Esophagus muscularis mucosa (tissue), 4 donors: ENCODE results near the gene CARD9. TPM values are rescaled to one million over a fixed set of nuclear protein-coding genes. Genes with fewer than 3 reads are reported as not detected.
"Not testable (repeated sequence)": the region's sequence is repeated elsewhere in the genome, so short reads cannot be mapped to it uniquely, and the experiment has no call there.

Experiments
- DNase-seq: peaks from one replicate; pipeline ENCODE4 v3.0.0-alpha.2; 2017; ENCODE audit errors: extremely low spot score
- H3K27ac ChIP-seq, 4 donors: fragments of 200-600 bp; sonication (generic); replicated peaks in 1 of 4; 1 replicate in 3 of 4; 2 replicates in 1 of 4; pipeline ENCODE4 v1.5.1; 2016 to 2019; ENCODE audit warnings: mild to moderate bottlenecking in 1 of 4
- H3K27me3 ChIP-seq, 4 donors: fragments of 200-600 bp; sonication (generic); one replicate each; pipeline versions ENCODE4 v1.5.1 to v1.6.0; 2016 to 2019
- H3K36me3 ChIP-seq, 4 donors: fragments of 200-600 bp; sonication (generic); one replicate each; pipeline ENCODE4 v1.5.1; 2016 to 2019
- H3K4me1 ChIP-seq, 4 donors: fragments of 200-600 bp; sonication (generic); one replicate each; pipeline ENCODE4 v1.5.1; 2016 to 2019
- H3K4me3 ChIP-seq, 4 donors: fragments of 200-600 bp; sonication (generic); 1 replicate in 2 of 4; 2 replicates in 2 of 4; pipeline ENCODE4 v1.5.1; 2016 to 2019; ENCODE audit warnings: mild to moderate bottlenecking in 4 of 4, moderate library complexity in 1 of 4
- H3K9me3 ChIP-seq, 4 donors: fragments of 200-600 bp; sonication (generic); 1 replicate in 3 of 4; 2 replicates in 1 of 4; pipeline ENCODE4 v1.5.1; 2016 to 2019
- CTCF ChIP-seq, 3 experiments: fragments of 200-600 bp in 2 of 3; fragments of 450-650 bp in 1 of 3; sonication (generic) in 2 of 3; IDR thresholded peaks; one replicate each; pipeline ENCODE4 v1.5.1; 2017 to 2019; ENCODE audit warnings: antibody characterized with exemption in 3 of 3, mild to moderate bottlenecking in 2 of 3, moderate library complexity in 1 of 3
- EP300 ChIP-seq: sonication (generic); formaldehyde crosslinking; IDR thresholded peaks from one replicate; pipeline ENCODE4 v1.6.1; 2017; ENCODE audit warnings: antibody characterized with exemption
- POLR2A ChIP-seq: fragments of 450-650 bp; IDR thresholded peaks from one replicate; pipeline ENCODE4 v1.6.1; 2017; ENCODE audit warnings: antibody characterized with exemption, moderate library complexity, mild to moderate bottlenecking, low read depth
- POLR2AphosphoS5 ChIP-seq, 2 donors: sonication (generic); formaldehyde crosslinking; IDR thresholded peaks; one replicate each; pipeline ENCODE4 v1.6.1; 2017; ENCODE audit warnings: antibody characterized with exemption in 2 of 2
- WGBS: methylation state at CpG from one replicate; pipeline ENCODE4 v1.1.5; 2018; 5-methylcytosine and 5-hydroxymethylcytosine counted together
- intact Hi-C: fragments of 100-400 bp; cut with DNase I; formaldehyde crosslinking; loops from one replicate; pipeline ENCODE4 v1.15.1; 2023
- total RNA-seq, 4 donors: library from RNA; depleted of rRNA; stranded (reverse); fragments of >200 nt; gene quantifications; one replicate each; pipeline versions ENCODE4 v1.1.0 to v1.2.1, GENCODE V29; 2016

The CARD9 gene
- total RNA-seq, 4 donors from 2014 or later = 1.2 to 4.2 (median 1.9) TPM

- Histone ChIP-seq H3K4me3 (peak overlapping the region; percentile 87 to 99 (median 94)), H3K36me3 (peaks cover 33 to 63% (median 55%) of the 10 kb centered on the region in 4 donors), H3K4me1 (peaks cover 22 to 40% (median 32%) of the 10 kb centered on the region in 4 donors), H3K9me3 (no peaks in the 10 kb centered on the region), H3K27ac (peak overlapping the region in 2 of 4 donors; percentile 84 to 89), H3K27me3 (no peaks in the 10 kb centered on the region)
- intact Hi-C loops = no loop called here
- TF ChIP-seq EP300 = no peak
- no peak for TF ChIP-seq POLR2A
- TF ChIP-seq CTCF (IDR thresholded peaks at IDR 0.05) = no peak
- TF ChIP-seq POLR2AphosphoS5 (IDR thresholded peaks at IDR 0.05) = no peak
- no peak for DNase-seq
- WGBS = 65% methylated on average over 4 of the region's 4 CpGs
Observed at GRCh38 chr9:136411378-136411777, 37.9 kb upstream of the CARD9 start.

GRCh38 chr9:136410500-136411287, 37.2 kb upstream of the CARD9 start, which contains the start of the genes ENTR1 and PMPCA:
TSS of gene ENTR1 (minus strand) at chr9:136410614. CDS start at chr9:136410397, 217 bp downstream.
TSS of gene PMPCA (plus strand) at chr9:136410658. CDS start at chr9:136410669, 11 bp downstream.
- no peaks in the 10 kb centered on the region for H3K9me3 ChIP-seq
- TF ChIP-seq POLR2AphosphoS5 (IDR thresholded peaks at IDR 0.05) (peak; percentile 98 to 99), POLR2A (peak; percentile 87), CTCF (IDR thresholded peaks at IDR 0.05) (peak in 1 of 3 experiments; percentile 15), EP300 (no peak)
- H3K36me3 ChIP-seq = peaks cover 26 to 63% (median 55%) of the 10 kb centered on the region in 4 donors
- 1% methylated on average over 35 of the region's 83 CpGs for WGBS
- intact Hi-C loops = no loop called here
- peak; percentile 97 for DNase-seq
- H3K27ac ChIP-seq = peak within 1 kb of the TSS; percentile 84 to 91 (median 88)
- peak within 1 kb of the TSS; percentile 87 to 99 (median 94) for H3K4me3 ChIP-seq
- H3K4me1 ChIP-seq = peaks cover 22 to 40% (median 32%) of the 10 kb centered on the region in 4 donors
- H3K27me3 ChIP-seq = no peaks in the 10 kb centered on the region

- H3K4me3 ChIP-seq = peak overlapping the region; percentile 87 to 99 (median 94)
- TF ChIP-seq POLR2A (no peak), EP300 (no peak), POLR2AphosphoS5 (IDR thresholded peaks at IDR 0.05) (no peak), CTCF (IDR thresholded peaks at IDR 0.05) (no peak)
- intact Hi-C loops = no loop called here
- no peaks in the 10 kb centered on the region for H3K9me3 ChIP-seq
- peak overlapping the region; percentile 76 to 89 (median 86) for H3K27ac ChIP-seq
- no peaks in the 10 kb centered on the region for H3K27me3 ChIP-seq
- DNase-seq = no peak
- peaks cover 26 to 63% (median 55%) of the 10 kb centered on the region in 4 donors for H3K36me3 ChIP-seq
- peaks cover 22 to 40% (median 32%) of the 10 kb centered on the region in 4 donors for H3K4me1 ChIP-seq
- 19% methylated on average over 23 of the region's 71 CpGs for WGBS
Observed at GRCh38 chr9:136409557-136410455, 36.3 kb upstream of the CARD9 start.

DNA sequence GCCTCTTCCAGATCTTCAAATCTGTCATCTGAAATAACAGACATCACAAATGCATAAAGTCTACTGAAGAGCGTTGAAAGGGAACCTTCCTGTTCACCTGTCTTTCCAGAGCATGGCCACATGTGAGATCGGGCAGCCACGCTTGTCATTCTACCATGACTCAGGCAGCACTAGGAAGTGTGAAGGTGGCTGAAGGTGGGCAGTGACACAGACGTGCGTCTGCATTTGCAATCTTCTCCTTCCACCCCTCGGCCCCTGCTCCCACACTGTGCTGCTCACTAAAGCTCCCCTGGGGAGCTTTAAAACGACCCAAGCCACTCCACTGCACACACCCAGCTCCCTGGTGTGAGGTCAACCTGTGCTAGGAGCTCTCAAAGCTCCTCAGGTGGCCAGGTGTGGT, 34.4 kb upstream of the CARD9 start:
- H3K27ac ChIP-seq = no peak overlapping the region
- intact Hi-C loops = no loop called here
- H3K36me3 ChIP-seq = peaks cover 16 to 59% (median 51%) of the 10 kb centered on the region in 4 donors
- DNase-seq = no peak
- no peak for TF ChIP-seq EP300
- TF ChIP-seq CTCF (IDR thresholded peaks at IDR 0.05) = no peak
- TF ChIP-seq POLR2A = no peak
- no peak for TF ChIP-seq POLR2AphosphoS5 (IDR thresholded peaks at IDR 0.05)
- peaks cover 22 to 35% (median 31%) of the 10 kb centered on the region in 4 donors for H3K4me1 ChIP-seq
- no peak overlapping the region for H3K4me3 ChIP-seq
- no peaks in the 10 kb centered on the region for H3K9me3 ChIP-seq
- H3K27me3 ChIP-seq = no peaks in the 10 kb centered on the region
- WGBS = 87% methylated on average over 7 of the region's 7 CpGs

DNA sequence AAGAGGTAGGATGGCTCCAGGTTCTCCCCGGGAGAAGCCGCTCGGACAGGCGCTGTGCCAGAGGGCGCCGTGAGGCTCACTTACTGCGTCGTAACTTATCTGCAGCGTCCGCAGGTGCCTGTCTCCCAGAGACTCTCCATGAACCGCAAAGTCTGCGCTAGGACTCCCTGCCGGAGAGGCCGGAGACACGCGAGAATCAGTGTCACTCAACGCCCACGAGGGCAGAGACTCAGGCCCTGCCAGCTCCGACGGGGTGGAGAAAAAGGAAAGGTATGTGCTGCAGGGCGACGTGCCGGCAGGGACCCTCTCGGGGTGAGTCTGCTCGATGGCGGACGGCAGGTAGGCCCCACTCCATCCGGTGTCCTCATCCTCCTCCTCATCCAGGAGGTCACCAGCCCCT, 33.6 kb upstream of the CARD9 start:
- intact Hi-C loops, DNase-seq, H3K27me3 ChIP-seq, H3K27ac ChIP-seq, H3K9me3 ChIP-seq, H3K4me3 ChIP-seq: not testable (repeated sequence)
- Histone ChIP-seq H3K4me1 (peaks cover 22 to 31% (median 29%) of the 10 kb centered on the region in 4 donors), H3K36me3 (peaks cover 16 to 58% (median 53%) of the 10 kb centered on the region in 4 donors)
- 93% methylated on average over 22 of the region's 28 CpGs for WGBS

GRCh38 chr9:136405904-136406303, 32.4 kb upstream of the CARD9 start:
- H3K4me3 ChIP-seq, H3K27me3 ChIP-seq, H3K9me3 ChIP-seq, DNase-seq, intact Hi-C loops, H3K27ac ChIP-seq: not testable (repeated sequence)
- WGBS = 89% methylated on average over 10 of the region's 10 CpGs
- peaks cover 10 to 19% (median 17%) of the 10 kb centered on the region in 4 donors for H3K4me1 ChIP-seq
- peaks cover 16 to 61% (median 55%) of the 10 kb centered on the region in 4 donors for H3K36me3 ChIP-seq
